CD4-positive, CD25-positive, alpha-beta regulatory T cell (primary cell): Measurements from ENCODE around the gene DCUN1D3. TPM values are rescaled to one million over a fixed set of nuclear protein-coding genes. Genes with fewer than 3 reads are reported as not detected.
"Not testable (repeated sequence)": the region's sequence is repeated elsewhere in the genome, so short reads cannot be mapped to it uniquely, and the experiment has no call there.

Source experiments
- ATAC-seq, 2 donors: fragments of 150-1000 bp; cut with Tn5 transposase; one replicate each; pipeline ENCODE4 v1.10.0; 2021; ENCODE audit warnings: low read depth in 2 of 2, moderate number of reproducible peaks in 2 of 2, moderate library complexity in 1 of 2
- DNase-seq, 3 donors: peaks; one replicate each; pipeline versions ENCODE4 v3.0.0 to v3.0.0-alpha.2; 2012 to 2022; ENCODE audit warnings: mixed read lengths in 1 of 3
- H3K27ac ChIP-seq: one replicate; pipeline ENCODE4 v1.7.0; 2013; ENCODE audit warnings: mild to moderate bottlenecking, low read length; ENCODE audit not compliant: insufficient read depth, poor library complexity, severe bottlenecking
- H3K27me3 ChIP-seq: one replicate; pipeline ENCODE4 v1.7.0; 2013; ENCODE audit warnings: low read length; ENCODE audit not compliant: control insufficient read depth, insufficient read depth
- H3K36me3 ChIP-seq: one replicate; pipeline ENCODE4 v1.7.0; 2013; ENCODE audit warnings: mild to moderate bottlenecking, low read length, moderate library complexity; ENCODE audit not compliant: control insufficient read depth, insufficient read depth
- H3K4me1 ChIP-seq: 2 replicates; pipeline ENCODE4 v1.7.0; 2013; ENCODE audit warnings: mild to moderate bottlenecking, low read length; ENCODE audit not compliant: insufficient read depth, control insufficient read depth, poor library complexity, severe bottlenecking
- H3K4me3 ChIP-seq: one replicate; pipeline ENCODE4 v1.7.0; 2013; ENCODE audit warnings: low read depth, mild to moderate bottlenecking, low read length, moderate library complexity
- H3K9me3 ChIP-seq, 2 experiments: 1 replicate in 1 of 2; 2 replicates in 1 of 2; pipeline ENCODE4 v1.7.0; 2013; ENCODE audit warnings: low read length in 2 of 2, mild to moderate bottlenecking in 1 of 2, moderate library complexity in 1 of 2; ENCODE audit not compliant: control insufficient read depth in 2 of 2
- H3K27ac Mint-ChIP-seq, 3 donors: one replicate each; pipeline ENCODE4 v1.8.0; 2020 to 2022; ENCODE audit warnings: mild to moderate bottlenecking in 3 of 3, mixed read lengths in 3 of 3, moderate library complexity in 2 of 3
- H3K27me3 Mint-ChIP-seq: one replicate; pipeline ENCODE4 v1.8.0; 2022; ENCODE audit warnings: mild to moderate bottlenecking, mixed read lengths
- H3K36me3 Mint-ChIP-seq: one replicate; pipeline ENCODE4 v1.8.0; 2020; ENCODE audit warnings: mixed read lengths
- H3K4me1 Mint-ChIP-seq, 4 donors: one replicate each; pipeline ENCODE4 v1.8.0; 2020 to 2022; ENCODE audit warnings: mixed read lengths in 4 of 4, mild to moderate bottlenecking in 1 of 4
- H3K4me3 Mint-ChIP-seq, 4 donors: one replicate each; pipeline ENCODE4 v1.8.0; 2020 to 2022; ENCODE audit warnings: mild to moderate bottlenecking in 4 of 4, mixed read lengths in 4 of 4, moderate library complexity in 3 of 4
- H3K9me3 Mint-ChIP-seq, 7 donors: one replicate each; pipeline ENCODE4 v1.8.0; 2020 to 2022; ENCODE audit warnings: mixed read lengths in 7 of 7, mild to moderate bottlenecking in 3 of 7, moderate library complexity in 2 of 7
- polyA plus RNA-seq, 4 donors: library from polyadenylated mRNA; unstranded; fragments of 300-500 nt; fragmentation: Illumina TruSeq; gene quantifications; one replicate each; pipeline ENCODE4 v1.2.3, GENCODE V29; 2021
- total RNA-seq: library from RNA; stranded (reverse); gene quantifications from one replicate; pipeline ENCODE4 v1.2.3, GENCODE V29; 2022

DCUN1D3 gene
- total and polyA plus RNA-seq, 5 donors from 2014 or later = 0.52 to 4.8 (median 1.7) TPM

- peak overlapping the region in 1 of 4 donors; percentile 10 for H3K4me3 Mint-ChIP-seq
- DNase-seq (peak in 1 of 3 donors; percentile 18), ATAC-seq (no peak)
- H3K4me1 Mint-ChIP-seq = peaks cover 2 to 22% (median 5%) of the 10 kb centered on the region in 4 donors
- no peak overlapping the region for H3K27ac Mint-ChIP-seq
- no peaks in the 10 kb centered on the region for H3K36me3 ChIP-seq
- H3K9me3 Mint-ChIP-seq = peaks cover 0 to 2% (median 0%) of the 10 kb centered on the region in 7 donors
- no peak overlapping the region for H3K4me3 ChIP-seq
- H3K4me1 ChIP-seq = peaks cover 7% of the 10 kb centered on the region
- no peak overlapping the region for H3K27ac ChIP-seq
- no peaks in the 10 kb centered on the region for H3K27me3 Mint-ChIP-seq
- H3K36me3 Mint-ChIP-seq = no peaks in the 10 kb centered on the region
- H3K9me3 ChIP-seq = no peaks in the 10 kb centered on the region
- H3K27me3 ChIP-seq = no peaks in the 10 kb centered on the region
These were observed 85.4 kb downstream of the DCUN1D3 start for GRCh38 chr16:20814784-20815183.

GRCh38 chr16:20812510-20812909 lies 87.6 kb downstream of the DCUN1D3 start:
- H3K36me3 ChIP-seq = no peaks in the 10 kb centered on the region

GRCh38 chr16:20811889-20812439 lies 88.2 kb downstream of the DCUN1D3 start:
- ATAC-seq (no peak), DNase-seq (no peak)
- peaks cover 5 to 30% (median 16%) of the 10 kb centered on the region in 4 donors for H3K4me1 Mint-ChIP-seq

More at GRCh38 chr16:20812510-20812909, 87.6 kb downstream of the DCUN1D3 start:
- no peak for ATAC-seq
- H3K9me3 ChIP-seq = no peaks in the 10 kb centered on the region
- H3K4me1 ChIP-seq = peaks cover 10% of the 10 kb centered on the region
- no peak overlapping the region for H3K27ac ChIP-seq
- DNase-seq = no peak
- Mint-ChIP-seq H3K4me1 (peaks cover 5 to 30% (median 13%) of the 10 kb centered on the region in 4 donors), H3K4me3 (no peak overlapping the region), H3K9me3 (peaks cover 0 to 2% (median 0%) of the 10 kb centered on the region in 7 donors), H3K27me3 (no peaks in the 10 kb centered on the region), H3K27ac (no peak overlapping the region), H3K36me3 (no peaks in the 10 kb centered on the region)
- H3K27me3 ChIP-seq = no peaks in the 10 kb centered on the region
- H3K4me3 ChIP-seq = no peak overlapping the region

GRCh38 chr16:20807862-20808261 lies 92.3 kb downstream of the DCUN1D3 start:
- H3K4me1 Mint-ChIP-seq = peaks cover 6 to 27% (median 20%) of the 10 kb centered on the region in 4 donors
- Histone ChIP-seq H3K27me3 (no peaks in the 10 kb centered on the region), H3K4me1 (peaks cover 17% of the 10 kb centered on the region), H3K36me3 (no peaks in the 10 kb centered on the region), H3K4me3 (no peak overlapping the region), H3K9me3 (no peaks in the 10 kb centered on the region), H3K27ac (no peak overlapping the region)
- H3K9me3 Mint-ChIP-seq = peaks cover 0 to 2% (median 0%) of the 10 kb centered on the region in 7 donors
- ATAC-seq (no peak), DNase-seq (no peak)
- peak overlapping the region in 2 of 3 donors; percentile 93 to 97 for H3K27ac Mint-ChIP-seq
- no peaks in the 10 kb centered on the region for H3K36me3 Mint-ChIP-seq
- H3K27me3 Mint-ChIP-seq = no peaks in the 10 kb centered on the region
- H3K4me3 Mint-ChIP-seq = peak overlapping the region; percentile 95 to 99 (median 99)

More at GRCh38 chr16:20811889-20812439, 88.2 kb downstream of the DCUN1D3 start:
- Mint-ChIP-seq H3K4me3 (no peak overlapping the region), H3K36me3 (no peaks in the 10 kb centered on the region), H3K9me3 (peaks cover 0 to 2% (median 0%) of the 10 kb centered on the region in 7 donors), H3K27ac (no peak overlapping the region), H3K27me3 (no peaks in the 10 kb centered on the region)
- Histone ChIP-seq H3K36me3 (no peaks in the 10 kb centered on the region), H3K4me1 (peaks cover 15% of the 10 kb centered on the region), H3K4me3 (no peak overlapping the region), H3K27ac (no peak overlapping the region), H3K9me3 (no peaks in the 10 kb centered on the region), H3K27me3 (no peaks in the 10 kb centered on the region)

DNA sequence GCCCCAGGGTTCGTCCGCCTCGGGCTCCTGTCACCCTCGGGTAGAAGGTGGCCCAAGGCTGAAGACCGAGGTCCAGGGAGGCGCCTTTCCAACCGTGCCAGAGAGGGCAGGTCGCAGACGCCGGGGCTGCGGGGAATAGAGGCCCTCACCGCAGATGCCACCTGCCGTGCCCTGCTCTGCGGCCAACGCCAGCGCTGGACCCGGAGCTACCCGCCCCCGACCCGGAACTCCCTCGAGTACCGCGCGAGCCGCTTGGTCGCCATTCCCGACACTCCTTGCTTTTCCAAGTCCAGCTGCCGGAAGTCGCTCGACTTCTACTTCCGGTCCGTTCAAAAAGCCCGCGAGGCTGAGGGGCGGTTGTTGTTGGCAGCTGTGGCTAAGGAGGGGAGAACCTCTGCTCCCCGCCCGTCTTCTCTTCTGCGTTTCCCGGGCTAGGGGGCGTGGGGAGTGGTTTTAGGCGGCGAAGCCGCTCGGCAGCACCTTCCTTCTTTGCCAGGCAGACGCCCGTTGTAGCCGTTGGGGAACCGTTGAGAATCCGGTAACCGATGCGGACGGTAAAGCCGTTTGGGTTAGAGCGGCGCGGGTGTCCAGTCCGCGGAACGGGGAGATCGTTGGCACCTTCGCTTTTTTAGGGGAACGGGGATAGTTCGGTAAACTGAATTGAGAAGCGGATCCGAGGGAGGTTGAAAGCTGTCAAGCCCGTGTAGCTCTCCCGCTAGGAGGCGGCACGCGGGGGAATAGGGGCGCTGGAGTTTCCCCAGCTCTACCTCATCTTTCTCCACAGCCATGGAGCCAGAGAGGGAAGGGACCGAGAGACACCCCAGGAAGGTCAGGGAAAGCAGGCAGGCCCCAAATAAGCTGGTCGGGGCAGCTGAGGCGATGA lies 93.7 kb downstream of the DCUN1D3 start, which contains the start of the genes ERI2 and REXO5:
Gene ERI2, minus strand, starts transcription at position 305 of the 883 bp plus-strand sequence. Its CDS starts 42 bp downstream, at position 263.
Gene REXO5, plus strand, starts transcription at position 360 of the 883 bp plus-strand sequence. Its CDS starts 427 bp downstream, at position 787.
- H3K27ac Mint-ChIP-seq = peak within 1 kb of the TSS; percentile 93 to 97 (median 95)
- ATAC-seq = peak; percentile 74 to 82
- DNase-seq = peak; percentile 69 to 87 (median 72)
- H3K9me3 ChIP-seq = no peaks in the 10 kb centered on the region
- no peaks in the 10 kb centered on the region for H3K36me3 ChIP-seq
- peaks cover 6 to 27% (median 20%) of the 10 kb centered on the region in 4 donors for H3K4me1 Mint-ChIP-seq
- no peaks in the 10 kb centered on the region for H3K27me3 ChIP-seq
- peaks cover 0 to 2% (median 0%) of the 10 kb centered on the region in 7 donors for H3K9me3 Mint-ChIP-seq
- no peaks in the 10 kb centered on the region for H3K27me3 Mint-ChIP-seq
- peak within 1 kb of the TSS; percentile 95 to 99 (median 99) for H3K4me3 Mint-ChIP-seq
- H3K4me1 ChIP-seq = peaks cover 17% of the 10 kb centered on the region
- peak within 1 kb of the TSS; percentile 83 for H3K27ac ChIP-seq
- peak within 1 kb of the TSS; percentile 81 for H3K4me3 ChIP-seq
- H3K36me3 Mint-ChIP-seq = no peaks in the 10 kb centered on the region

GRCh38 chr16:20805684-20806167 lies 94.4 kb downstream of the DCUN1D3 start:
- H3K4me3 Mint-ChIP-seq = peak overlapping the region; percentile 95 to 99 (median 99)
- H3K27ac Mint-ChIP-seq = peak overlapping the region; percentile 93 to 97 (median 95)
- H3K36me3 ChIP-seq, H3K27me3 Mint-ChIP-seq, H3K9me3 Mint-ChIP-seq, H3K27me3 ChIP-seq, DNase-seq, ATAC-seq, H3K9me3 ChIP-seq, H3K36me3 Mint-ChIP-seq: not testable (repeated sequence)
- Histone ChIP-seq H3K4me3 (peak overlapping the region; percentile 81), H3K27ac (peak overlapping the region; percentile 83), H3K4me1 (peaks cover 17% of the 10 kb centered on the region)
- H3K4me1 Mint-ChIP-seq = peaks cover 6 to 27% (median 18%) of the 10 kb centered on the region in 4 donors
